Kidney epithelial cell (primary cell): Measurements from ENCODE around the gene TRPM8. TPM values are rescaled to one million over a fixed set of nuclear protein-coding genes. Genes with fewer than 3 reads are reported as not detected.

Source experiments
- DNase-seq: peaks from one replicate; pipeline ENCODE4 v3.0.0-alpha.2; 2010; ENCODE audit warnings: low read depth
- H3K27me3 ChIP-seq: 2 replicates; pipeline ENCODE4 v1.6.0; 2011; ENCODE audit warnings: low read length; ENCODE audit not compliant: control insufficient read depth, insufficient read depth
- H3K36me3 ChIP-seq: 2 replicates; pipeline ENCODE4 v1.5.1; 2011; ENCODE audit warnings: low read length; ENCODE audit not compliant: control insufficient read depth, insufficient read depth
- H3K4me3 ChIP-seq: 2 replicates; pipeline ENCODE4 v1.5.1; 2011; ENCODE audit warnings: low read depth, mild to moderate bottlenecking, control low read depth, low read length
- CTCF ChIP-seq: IDR thresholded peaks from 2 replicates; pipeline ENCODE4 v1.5.1; 2011; ENCODE audit warnings: mild to moderate bottlenecking, moderate library complexity, low read length, control low read depth, inconsistent platforms; ENCODE audit not compliant: insufficient read depth, poor library complexity, severe bottlenecking
- total RNA-seq: library from RNA; depleted of rRNA; stranded (reverse); fragments of >200 nt; gene quantifications from 2 replicates; pipeline ENCODE4 v1.2.3, GENCODE V29; 2015

TRPM8 gene
- total RNA-seq, 1 donor from 2014 or later, result 0.96 TPM

- no peak for DNase-seq
- Histone ChIP-seq H3K27me3 (peaks cover 2% of the 10 kb centered on the region), H3K4me3 (no peak overlapping the region), H3K36me3 (no peaks in the 10 kb centered on the region)
- TF ChIP-seq CTCF, result no peak
These were observed 15.8 kb upstream of the TRPM8 start for GRCh38 chr2:233901367-233901766.

DNA sequence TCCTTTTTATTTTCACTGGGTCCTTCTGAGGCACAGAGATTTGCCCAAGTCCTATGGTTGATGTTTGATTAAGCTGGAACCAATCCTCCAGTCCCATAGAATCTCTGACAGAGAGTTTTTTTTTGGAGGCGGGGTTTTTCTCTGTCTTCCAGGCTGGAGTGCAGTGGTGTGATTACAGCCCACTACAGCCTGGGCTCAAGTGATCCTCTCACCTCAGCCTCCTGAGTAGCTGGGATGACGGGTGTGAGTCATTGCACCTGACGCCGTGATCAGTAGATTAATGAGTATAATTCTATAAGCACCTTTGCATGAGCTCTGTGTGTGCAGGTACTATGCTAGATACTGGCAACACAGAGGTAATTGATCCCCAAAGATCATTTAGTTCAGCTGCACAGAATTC is 15.3 kb upstream of the TRPM8 start:
- DNase-seq, result no peak
- no peak overlapping the region for H3K4me3 ChIP-seq
- no peaks in the 10 kb centered on the region for H3K36me3 ChIP-seq
- no peak for TF ChIP-seq CTCF
- H3K27me3 ChIP-seq, result peaks cover 2% of the 10 kb centered on the region

GRCh38 chr2:233905945-233906344 is 11.2 kb upstream of the TRPM8 start:
- no peak for DNase-seq
- H3K36me3 ChIP-seq, result no peaks in the 10 kb centered on the region
- H3K27me3 ChIP-seq, result peaks cover 4% of the 10 kb centered on the region
- TF ChIP-seq CTCF, result no peak
- H3K4me3 ChIP-seq, result no peak overlapping the region

GRCh38 chr2:233907627-233908026 is 9.5 kb upstream of the TRPM8 start:
- no peak for DNase-seq
- TF ChIP-seq CTCF, result no peak
- Histone ChIP-seq H3K27me3 (peaks cover 6% of the 10 kb centered on the region), H3K4me3 (no peak overlapping the region), H3K36me3 (no peaks in the 10 kb centered on the region)

DNA sequence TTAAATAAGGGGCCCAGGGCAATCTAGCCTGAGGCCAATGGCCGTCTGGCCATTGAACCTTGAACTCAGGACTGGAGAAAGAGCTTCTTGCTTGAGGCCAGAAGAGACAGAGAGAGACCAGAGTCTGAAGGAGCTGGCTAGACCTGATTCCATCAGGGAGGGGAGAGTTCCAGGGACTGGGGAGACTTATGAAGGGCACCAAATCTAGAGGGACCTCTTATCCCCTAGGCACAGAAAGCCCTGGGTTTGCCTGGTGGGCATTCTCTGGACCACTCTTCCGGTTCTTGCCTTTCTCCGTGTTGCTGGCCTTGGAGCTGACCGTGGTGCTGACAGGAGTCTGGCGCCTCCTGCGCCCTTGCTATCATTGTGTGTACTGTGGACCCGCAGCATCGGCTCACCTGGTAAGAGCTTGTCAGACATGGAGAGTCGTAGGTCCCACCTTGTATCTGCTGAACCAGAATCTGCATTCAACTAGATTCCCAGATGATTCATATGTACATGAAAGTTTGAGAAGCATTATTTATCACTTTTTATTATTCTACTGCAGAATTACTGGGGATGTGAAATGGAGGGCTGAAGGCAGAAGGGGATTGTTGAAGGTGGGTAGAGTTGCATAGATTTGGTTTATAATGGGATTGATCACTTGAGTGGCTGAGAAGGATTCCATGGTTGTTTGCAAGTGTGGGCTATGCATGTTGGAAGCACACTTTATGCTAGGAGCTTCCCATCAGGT is 4.3 kb upstream of the TRPM8 start:
- H3K4me3 ChIP-seq, result no peak overlapping the region
- peaks cover 12% of the 10 kb centered on the region for H3K27me3 ChIP-seq
- no peak for TF ChIP-seq CTCF
- peak; percentile 19 for DNase-seq
- no peaks in the 10 kb centered on the region for H3K36me3 ChIP-seq

GRCh38 chr2:233915128-233915527 is 2.0 kb upstream of the TRPM8 start:
- no peak for DNase-seq
- peak; percentile 30 for TF ChIP-seq CTCF
- no peak overlapping the region for H3K4me3 ChIP-seq
- H3K36me3 ChIP-seq, result no peaks in the 10 kb centered on the region
- peaks cover 12% of the 10 kb centered on the region for H3K27me3 ChIP-seq
